T1000 (cell line): ENCODE results near the gene STAG3.
"Not testable (repeated sequence)": the region's sequence is repeated elsewhere in the genome, so short reads cannot be mapped to it uniquely, and the experiment has no call there.

Experiments
- DNase-seq: peaks from one replicate; lab custom pipeline; 2025; ENCODE audit warnings: mixed read lengths; lab: John Stamatoyannopoulos, UW

The STAG3 gene

GRCh38 chr7:100211342-100211780 is 33.6 kb downstream of the STAG3 start:
- no peak for DNase-seq

GRCh38 chr7:100212631-100213286 is 35.0 kb downstream of the STAG3 start:
- DNase-seq = no peak

GRCh38 chr7:100213672-100214071 is 36.0 kb downstream of the STAG3 start:
- no peak for DNase-seq

GRCh38 chr7:100214356-100214755 is 36.6 kb downstream of the STAG3 start:
- not testable (repeated sequence) for DNase-seq

GRCh38 chr7:100215895-100216294 is 38.2 kb downstream of the STAG3 start:
- DNase-seq = no peak

GRCh38 chr7:100217934-100218333 is 40.2 kb downstream of the STAG3 start:
- DNase-seq = peak; percentile 61

- DNase-seq = no peak
Measured at GRCh38 chr7:100219271-100219737, 41.6 kb downstream of the STAG3 start.

- not testable (repeated sequence) for DNase-seq
Measured at GRCh38 chr7:100219801-100220585, 42.3 kb downstream of the STAG3 start, which contains the start of gene PVRIG. Gene PVRIG, plus strand, starts transcription at chr7:100219949. Its CDS starts 22 bp downstream, at chr7:100219971.

GRCh38 chr7:100220586-100221230 is 43.0 kb downstream of the STAG3 start:
- DNase-seq = no peak

- DNase-seq = no peak
Measured at GRCh38 chr7:100221231-100221718, 43.6 kb downstream of the STAG3 start.

GRCh38 chr7:100221767-100222444 is 44.2 kb downstream of the STAG3 start:
- no peak for DNase-seq

- no peak for DNase-seq
Measured at GRCh38 chr7:100222445-100223132, 44.9 kb downstream of the STAG3 start.

- not testable (repeated sequence) for DNase-seq
Measured at GRCh38 chr7:100223376-100223927, 45.7 kb downstream of the STAG3 start.

GRCh38 chr7:100224891-100225290 is 47.2 kb downstream of the STAG3 start:
- DNase-seq = not testable (repeated sequence)

GRCh38 chr7:100234660-100235317 is 57.1 kb downstream of the STAG3 start:
- DNase-seq = not testable (repeated sequence)

- DNase-seq = not testable (repeated sequence)
Measured at GRCh38 chr7:100239975-100240374, 62.3 kb downstream of the STAG3 start.

GRCh38 chr7:100243385-100243784 is 65.7 kb downstream of the STAG3 start:
- DNase-seq = not testable (repeated sequence)

- not testable (repeated sequence) for DNase-seq
Measured at GRCh38 chr7:100244988-100245605, 67.4 kb downstream of the STAG3 start.

- DNase-seq = not testable (repeated sequence)
Measured at GRCh38 chr7:100246121-100246864, 68.6 kb downstream of the STAG3 start.
